ENCODE measurements around the gene A4GNT.

A4GNT gene

DNA sequence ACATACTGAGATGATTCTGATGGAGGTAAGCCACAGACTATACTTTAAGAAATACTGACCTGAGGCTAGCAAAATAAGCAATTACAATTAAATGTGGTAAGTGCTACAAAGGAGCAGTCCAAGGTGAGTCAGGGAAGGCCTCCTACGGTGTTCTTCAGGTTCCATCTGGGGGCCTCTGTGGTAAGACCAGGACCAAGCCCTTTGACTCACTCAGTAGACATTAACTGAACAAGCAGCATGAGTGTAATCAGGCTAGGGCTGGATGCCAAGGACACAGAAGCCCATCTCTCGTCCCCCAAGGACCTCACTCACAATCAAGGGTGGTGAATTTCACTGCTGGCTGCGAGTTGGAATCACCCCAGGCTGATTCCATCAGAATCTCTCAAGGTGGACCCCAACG, 54.1 kb downstream of the A4GNT start:
- FAIRE-seq = no peak
